PFSK-1 (cell line): ENCODE results near the gene TMEM63A.
A peak's percentile ranks its signal among the peaks of the same experiment; 100 is the strongest.

Experiments
- FOXP2 ChIP-seq: optimal IDR thresholded peaks from 2 replicates; pipeline ENCODE3; 2011; ENCODE audit warnings: borderline replicate concordance, control low read depth, inconsistent platforms; ENCODE audit not compliant: insufficient read depth; ENCODE audit errors: extremely low read length, extremely low read depth
- POLR2AphosphoS5 ChIP-seq: IDR thresholded peaks from 2 replicates; pipeline ENCODE4 v1.6.1; 2012; ENCODE audit warnings: low read depth, mild to moderate bottlenecking, control low read depth, low read length, moderate library complexity
- SIN3A ChIP-seq: IDR thresholded peaks from 2 replicates; pipeline ENCODE4 v1.6.1; 2012; ENCODE audit warnings: mild to moderate bottlenecking, low read length, moderate library complexity, borderline replicate concordance; ENCODE audit not compliant: insufficient read depth
- TAF1 ChIP-seq: IDR thresholded peaks from 2 replicates; pipeline ENCODE4 v1.6.1; 2012; ENCODE audit warnings: low read length, control low read depth, borderline replicate concordance; ENCODE audit not compliant: insufficient read depth
- TF ChIP-seq, protein P1 (sequence below), 2 experiments: IDR thresholded peaks; 2 replicates each; pipeline versions ENCODE4 v1.6.1 to v1.8.0; 2011 to 2012; ENCODE audit warnings: low read depth in 2 of 2, low read length in 2 of 2, control low read depth in 1 of 2, inconsistent platforms in 1 of 2, mild to moderate bottlenecking in 1 of 2, moderate library complexity in 1 of 2; ENCODE audit not compliant: insufficient read depth in 1 of 2

Gene TMEM63A

DNA sequence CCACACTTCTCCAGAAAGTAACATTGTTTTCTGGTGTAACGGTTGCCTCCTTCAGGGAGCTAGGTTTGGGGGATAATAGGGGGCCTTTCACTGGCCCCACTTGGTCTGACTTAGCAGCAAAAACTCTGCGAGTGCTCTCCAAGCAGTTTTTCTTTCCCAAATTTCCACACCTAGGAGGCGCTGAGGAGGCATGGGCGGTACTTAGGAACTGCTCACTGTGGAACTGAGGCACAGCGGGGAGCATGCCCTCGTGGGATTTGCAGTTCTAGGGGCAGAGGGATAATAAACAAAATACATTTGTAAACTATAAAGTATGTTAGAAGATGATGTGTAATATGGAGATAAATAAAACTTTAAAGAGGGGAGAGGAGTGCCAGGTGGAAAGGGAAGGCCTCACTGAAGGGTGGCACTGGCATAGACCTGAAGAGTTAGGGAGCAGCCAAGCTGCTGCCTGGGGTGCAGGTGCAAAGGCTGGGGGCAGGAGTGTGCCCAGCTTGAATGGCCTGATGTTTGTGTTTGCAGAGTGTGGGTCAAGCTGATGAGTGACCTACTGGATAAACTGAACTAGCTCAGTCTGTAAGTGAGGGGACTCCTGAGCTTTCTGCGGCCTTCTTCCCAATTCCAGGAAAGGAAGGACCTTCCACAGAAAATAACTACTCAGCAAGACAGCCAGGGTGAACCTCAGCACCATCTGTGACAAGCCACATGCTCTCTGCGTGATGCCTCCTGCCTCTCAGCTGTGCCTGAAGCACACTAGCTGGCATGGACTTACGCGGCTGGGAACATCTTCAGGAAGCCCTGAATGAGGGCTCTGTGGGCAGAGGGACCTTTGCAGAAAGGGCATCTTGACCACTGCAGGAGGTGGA is 70.3 kb downstream of the TMEM63A start:
- no peak for TF ChIP-seq POLR2AphosphoS5
- TF ChIP-seq, protein P1, sequence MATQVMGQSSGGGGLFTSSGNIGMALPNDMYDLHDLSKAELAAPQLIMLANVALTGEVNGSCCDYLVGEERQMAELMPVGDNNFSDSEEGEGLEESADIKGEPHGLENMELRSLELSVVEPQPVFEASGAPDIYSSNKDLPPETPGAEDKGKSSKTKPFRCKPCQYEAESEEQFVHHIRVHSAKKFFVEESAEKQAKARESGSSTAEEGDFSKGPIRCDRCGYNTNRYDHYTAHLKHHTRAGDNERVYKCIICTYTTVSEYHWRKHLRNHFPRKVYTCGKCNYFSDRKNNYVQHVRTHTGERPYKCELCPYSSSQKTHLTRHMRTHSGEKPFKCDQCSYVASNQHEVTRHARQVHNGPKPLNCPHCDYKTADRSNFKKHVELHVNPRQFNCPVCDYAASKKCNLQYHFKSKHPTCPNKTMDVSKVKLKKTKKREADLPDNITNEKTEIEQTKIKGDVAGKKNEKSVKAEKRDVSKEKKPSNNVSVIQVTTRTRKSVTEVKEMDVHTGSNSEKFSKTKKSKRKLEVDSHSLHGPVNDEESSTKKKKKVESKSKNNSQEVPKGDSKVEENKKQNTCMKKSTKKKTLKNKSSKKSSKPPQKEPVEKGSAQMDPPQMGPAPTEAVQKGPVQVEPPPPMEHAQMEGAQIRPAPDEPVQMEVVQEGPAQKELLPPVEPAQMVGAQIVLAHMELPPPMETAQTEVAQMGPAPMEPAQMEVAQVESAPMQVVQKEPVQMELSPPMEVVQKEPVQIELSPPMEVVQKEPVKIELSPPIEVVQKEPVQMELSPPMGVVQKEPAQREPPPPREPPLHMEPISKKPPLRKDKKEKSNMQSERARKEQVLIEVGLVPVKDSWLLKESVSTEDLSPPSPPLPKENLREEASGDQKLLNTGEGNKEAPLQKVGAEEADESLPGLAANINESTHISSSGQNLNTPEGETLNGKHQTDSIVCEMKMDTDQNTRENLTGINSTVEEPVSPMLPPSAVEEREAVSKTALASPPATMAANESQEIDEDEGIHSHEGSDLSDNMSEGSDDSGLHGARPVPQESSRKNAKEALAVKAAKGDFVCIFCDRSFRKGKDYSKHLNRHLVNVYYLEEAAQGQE (IDR thresholded peaks at IDR 0.05; ENCODE audit: insufficient read depth in 1 of 2, low read depth in 2 of 2, low read length in 2 of 2): no peak
- TF ChIP-seq TAF1: no peak
- TF ChIP-seq FOXP2: no peak
- no peak for TF ChIP-seq SIN3A

DNA sequence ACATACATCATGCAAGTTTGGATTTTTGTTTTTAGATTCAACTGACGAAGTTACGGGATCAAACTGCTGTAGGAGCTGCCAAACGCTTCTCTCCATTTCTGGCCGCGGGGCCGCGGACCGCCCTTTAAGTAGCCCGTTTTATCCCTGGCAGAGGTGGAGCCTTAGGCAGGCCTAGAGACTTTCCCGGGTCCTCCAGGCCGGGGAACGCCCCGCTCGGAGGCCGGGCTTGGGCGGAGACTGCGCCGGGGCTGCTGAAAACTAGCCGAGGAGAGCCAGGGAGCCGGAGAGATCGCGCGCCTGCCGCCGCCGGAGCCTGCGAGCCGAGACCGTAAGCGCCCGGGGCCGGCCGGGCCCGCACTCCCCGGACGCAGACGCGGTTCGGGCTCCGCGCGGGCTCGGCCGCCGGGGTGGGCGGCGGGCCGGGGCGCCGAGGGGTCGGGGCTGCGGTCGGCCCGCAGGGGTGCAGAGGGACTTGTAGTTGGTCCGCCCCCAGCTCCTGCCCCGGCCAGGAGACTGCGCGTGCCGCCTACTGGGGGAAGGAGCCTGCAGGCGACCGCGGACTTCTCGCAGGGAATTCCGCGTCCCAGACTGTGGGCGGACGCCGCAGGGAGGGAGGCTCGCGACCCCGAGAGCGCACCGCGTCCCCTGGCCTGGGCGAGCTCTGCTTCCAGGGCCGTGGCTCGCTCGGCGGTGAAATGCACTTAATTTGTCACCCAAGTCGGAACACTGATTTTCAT is 72.2 kb downstream of the TMEM63A start, which contains the start of gene EPHX1:
Gene EPHX1 (plus strand): TSS at position 283 of the 737 bp plus-strand sequence. CDS start 18,606 bp downstream, outside the sequence.
- TF ChIP-seq SIN3A: 0 out of 2 replicates have a peak, but pooled peaks have one; percentile 26
- TF ChIP-seq POLR2AphosphoS5: peak; percentile 92
- peak; percentile 68; the same call in 1 of the 2 replicates for TF ChIP-seq TAF1
- TF ChIP-seq FOXP2: peak; percentile 42
- TF ChIP-seq, protein P1 (IDR thresholded peaks at IDR 0.05; ENCODE audit: insufficient read depth in 1 of 2, low read depth in 2 of 2, low read length in 2 of 2): peak in 1 of 2 experiments; percentile 58; a peak in 1 of 4 replicates

DNA sequence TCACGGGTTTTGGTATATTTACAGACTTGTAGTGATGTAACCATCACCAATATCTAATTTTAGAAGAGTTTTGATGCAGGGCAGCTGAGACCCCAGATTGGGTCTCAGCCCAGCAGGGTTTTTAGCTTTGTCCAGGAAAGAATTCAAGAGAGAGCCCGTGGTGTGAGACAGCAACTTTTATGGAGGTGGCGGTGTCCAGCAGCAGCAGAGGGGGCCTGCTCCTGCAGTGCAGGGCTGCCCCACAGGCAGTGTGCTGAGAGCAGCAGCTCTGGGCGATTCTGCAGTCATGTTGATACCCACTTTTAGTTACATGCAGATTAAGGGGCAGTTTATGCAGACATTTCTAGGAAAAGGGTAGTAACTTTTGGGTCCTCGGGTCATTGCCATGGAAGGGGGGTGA is 74.0 kb downstream of the TMEM63A start:
- TF ChIP-seq FOXP2 (no peak), SIN3A (no peak), POLR2AphosphoS5 (no peak), TAF1 (no peak)
- TF ChIP-seq, protein P1 (IDR thresholded peaks at IDR 0.05; ENCODE audit: insufficient read depth in 1 of 2, low read depth in 2 of 2, low read length in 2 of 2): no peak

DNA sequence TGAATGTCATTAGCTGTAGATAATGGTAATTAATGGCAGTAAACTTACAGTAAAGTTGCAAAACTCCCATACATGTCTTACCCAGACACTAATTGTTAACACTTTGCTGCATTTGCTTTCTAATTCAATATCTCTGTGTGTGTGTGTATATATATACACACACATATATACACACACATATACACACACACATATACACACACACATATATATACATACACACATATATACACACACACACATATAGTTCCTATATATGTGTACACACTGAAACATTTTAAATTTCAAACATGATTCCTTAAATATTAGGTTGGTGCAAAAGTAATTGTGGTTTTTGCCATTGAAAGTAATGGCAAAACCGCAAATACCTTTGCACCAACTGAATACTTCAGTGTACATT is 75.9 kb downstream of the TMEM63A start:
- no peak for TF ChIP-seq SIN3A
- TF ChIP-seq, protein P1 (IDR thresholded peaks at IDR 0.05; ENCODE audit: insufficient read depth in 1 of 2, low read depth in 2 of 2, low read length in 2 of 2): no peak
